Testis (tissue), 3 donors: ENCODE results near the gene KRTAP5-5. TPM values are rescaled to one million over a fixed set of nuclear protein-coding genes. Genes with fewer than 3 reads are reported as not detected.
"Not testable (repeated sequence)": the region's sequence is repeated elsewhere in the genome, so short reads cannot be mapped to it uniquely, and the experiment has no call there.

Experiments used
- DNase-seq: peaks from one replicate; pipeline ENCODE4 v3.0.0-alpha.2; 2019
- H3K27ac ChIP-seq, 2 donors: fragments of 200-600 bp; sonication (generic); one replicate each; pipeline ENCODE4 v1.5.1; 2019
- H3K27me3 ChIP-seq: fragments of 200-600 bp; sonication (generic); one replicate; pipeline ENCODE4 v1.5.1; 2019
- H3K36me3 ChIP-seq: fragments of 200-600 bp; sonication (generic); one replicate; pipeline ENCODE4 v1.5.1; 2017; ENCODE audit warnings: low read depth; ENCODE audit errors: missing control alignments
- H3K4me1 ChIP-seq: fragments of 200-600 bp; sonication (generic); one replicate; pipeline ENCODE4 v1.5.1; 2019
- H3K4me3 ChIP-seq, 2 donors: fragments of 200-600 bp; sonication (generic); one replicate each; pipeline ENCODE4 v1.5.1; 2017 to 2019
- H3K9me3 ChIP-seq: fragments of 200-600 bp; sonication (generic); one replicate; pipeline ENCODE4 v1.5.1; 2017
- CTCF ChIP-seq, 3 experiments: fragments of 450-650 bp in 2 of 3; fragments of 200-600 bp in 1 of 3; sonication (generic) in 1 of 3; IDR thresholded peaks; one replicate each; pipeline ENCODE4 v1.5.1; 2016 to 2019; ENCODE audit warnings: antibody characterized with exemption in 3 of 3, mild to moderate bottlenecking in 2 of 3, moderate library complexity in 1 of 3
- POLR2A ChIP-seq: fragments of 450-650 bp; IDR thresholded peaks from one replicate; pipeline ENCODE4 v1.6.1; 2017; ENCODE audit warnings: antibody characterized with exemption, mild to moderate bottlenecking, moderate library complexity
- WGBS, 2 donors: methylation state at CpG; one replicate each; pipeline ENCODE4 v1.1.5; 2018; 5-methylcytosine and 5-hydroxymethylcytosine counted together
- intact Hi-C: fragments of 100-400 bp; cut with DNase I; formaldehyde crosslinking; loops from one replicate; pipeline ENCODE4 v1.15.1; 2023; ENCODE audit warnings: low total_unique reads
- polyA plus RNA-seq: library from polyadenylated mRNA; stranded (reverse); fragments of 350-450 nt; fragmentation: Illumina TruSeq; extraction: RNeasy Lipid Tissue Mini Kit (QIAGEN cat#74804); gene quantifications from one replicate; pipeline ENCODE4 v1.2.3, GENCODE V29; 2014; ENCODE audit warnings: low read depth, low replicate concordance; ENCODE audit not compliant: insufficient read depth
- total RNA-seq, 2 donors: library from RNA; depleted of rRNA; stranded (reverse); fragments of >200 nt; gene quantifications; one replicate each; pipeline ENCODE4 v1.2.3, GENCODE V29; 2016

Gene KRTAP5-5
- total and polyA plus RNA-seq, 3 donors from 2014 or later = not detected

GRCh38 chr11:1643146-1643690 lies 13.6 kb downstream of the KRTAP5-5 start:
- no peak for DNase-seq
- TF ChIP-seq POLR2A (no peak), CTCF (IDR thresholded peaks at IDR 0.05) (no peak)
- Histone ChIP-seq H3K36me3 (no peaks in the 10 kb centered on the region), H3K27ac (no peak overlapping the region), H3K4me3 (no peak overlapping the region), H3K4me1 (no peaks in the 10 kb centered on the region), H3K9me3 (no peaks in the 10 kb centered on the region), H3K27me3 (no peaks in the 10 kb centered on the region)
- WGBS, 2 donors = 90 to 98% methylated on average over 8 to 19 of the region's 20 CpGs
- intact Hi-C loops = no loop called here

- H3K27me3 ChIP-seq = no peaks in the 10 kb centered on the region
- H3K4me3 ChIP-seq = no peak overlapping the region
- 87 to 88% methylated on average over 15 to 20 of the region's 20 CpGs for WGBS, 2 donors
- no peak for TF ChIP-seq POLR2A
- no peak for TF ChIP-seq CTCF (IDR thresholded peaks at IDR 0.05)
- no peaks in the 10 kb centered on the region for H3K36me3 ChIP-seq
- no peak overlapping the region for H3K27ac ChIP-seq
- intact Hi-C loops = no loop called here
- H3K9me3 ChIP-seq = no peaks in the 10 kb centered on the region
- no peaks in the 10 kb centered on the region for H3K4me1 ChIP-seq
- no peak for DNase-seq
Observed at GRCh38 chr11:1644601-1645356, 15.2 kb downstream of the KRTAP5-5 start.

- intact Hi-C loops = no loop called here
- 44 to 93% methylated on average over 3 to 12 of the region's 12 CpGs for WGBS, 2 donors
- Histone ChIP-seq H3K36me3 (no peaks in the 10 kb centered on the region), H3K9me3 (no peaks in the 10 kb centered on the region), H3K4me3 (no peak overlapping the region), H3K27ac (no peak overlapping the region), H3K4me1 (no peaks in the 10 kb centered on the region), H3K27me3 (no peaks in the 10 kb centered on the region)
- TF ChIP-seq CTCF (IDR thresholded peaks at IDR 0.05) (no peak), POLR2A (no peak)
- DNase-seq = no peak
Observed at GRCh38 chr11:1645357-1645821, 15.8 kb downstream of the KRTAP5-5 start.

GRCh38 chr11:1646540-1646939 lies 17.0 kb downstream of the KRTAP5-5 start:
- DNase-seq, H3K27me3 ChIP-seq, intact Hi-C loops, H3K27ac ChIP-seq, H3K9me3 ChIP-seq, H3K36me3 ChIP-seq, H3K4me3 ChIP-seq, H3K4me1 ChIP-seq: not testable (repeated sequence)
- WGBS, 2 donors = 84 to 95% methylated on average over 10 of the region's 10 CpGs

- H3K9me3 ChIP-seq = no peaks in the 10 kb centered on the region
- no peaks in the 10 kb centered on the region for H3K27me3 ChIP-seq
- no peak overlapping the region for H3K27ac ChIP-seq
- H3K4me3 ChIP-seq = no peak overlapping the region
- no peak for TF ChIP-seq CTCF (IDR thresholded peaks at IDR 0.05)
- 57 to 84% methylated on average over 17 to 35 of the region's 35 CpGs for WGBS, 2 donors
- intact Hi-C loops = no loop called here
- DNase-seq = no peak
- H3K4me1 ChIP-seq = no peaks in the 10 kb centered on the region
- H3K36me3 ChIP-seq = no peaks in the 10 kb centered on the region
Observed at GRCh38 chr11:1647901-1648652, 18.5 kb downstream of the KRTAP5-5 start.
